Cardiac muscle cell (in vitro differentiated cells and primary cell): ENCODE data around the gene RBM20. TPM values are rescaled to one million over a fixed set of nuclear protein-coding genes. Genes with fewer than 3 reads are reported as not detected.

ENCODE experiments used
- DNase-seq, 2 donors: peaks; one replicate each; pipeline versions ENCODE4 v3.0.0 to v3.0.0-alpha.2; 2010 to 2017; ENCODE audit warnings: low read depth in 1 of 2, low spot score in 1 of 2
- H3K27ac ChIP-seq: fragments of 200-600 bp; sonication (generic); 2 replicates; pipeline ENCODE4 v1.5.1; 2016
- H3K27me3 ChIP-seq: fragments of 200-600 bp; sonication (generic); 2 replicates; pipeline ENCODE4 v1.6.0; 2016; ENCODE audit warnings: control low read depth
- H3K36me3 ChIP-seq: fragments of 200-600 bp; sonication (generic); 2 replicates; pipeline ENCODE4 v1.5.1; 2016; ENCODE audit warnings: control low read depth
- H3K4me1 ChIP-seq: fragments of 200-600 bp; sonication (generic); 2 replicates; pipeline ENCODE4 v1.8.1; 2017; ENCODE audit warnings: low read depth, mild to moderate bottlenecking, mixed run types
- H3K4me3 ChIP-seq: fragments of 200-600 bp; sonication (generic); 2 replicates; pipeline ENCODE4 v1.5.1; 2016; ENCODE audit warnings: mild to moderate bottlenecking
- H3K9me3 ChIP-seq: fragments of 200-600 bp; sonication (generic); 2 replicates; pipeline ENCODE4 v1.5.1; 2017; ENCODE audit warnings: low read depth, mild to moderate bottlenecking, control low read depth
- CTCF ChIP-seq: IDR thresholded peaks from 2 replicates; pipeline ENCODE4 v1.5.1; 2012; ENCODE audit warnings: low read depth, mild to moderate bottlenecking, low read length
- polyA plus RNA-seq: library from polyadenylated mRNA; unstranded; fragments of >200 nt; fragmentation: Nextera tagmentation; extraction: Ambion mirVana; gene quantifications from 2 replicates; pipeline ENCODE4 v1.2.1, GENCODE V29; 2016
- total RNA-seq: library from RNA; depleted of rRNA; stranded (reverse); fragments of >200 nt; gene quantifications from 2 replicates; pipeline ENCODE4 v1.2.3, GENCODE V29; 2016

Gene RBM20
- total and polyA plus RNA-seq, 2 experiments from 2014 or later: 19.2 to 28.5 TPM

- peaks cover 27% of the 10 kb centered on the region for H3K4me1 ChIP-seq
- peak within 1 kb of the TSS; percentile 88 for H3K4me3 ChIP-seq
- TF ChIP-seq CTCF: no peak
- no peaks in the 10 kb centered on the region for H3K9me3 ChIP-seq
- H3K27me3 ChIP-seq: no peaks in the 10 kb centered on the region
- DNase-seq: peak; percentile 99
- peaks cover 4% of the 10 kb centered on the region for H3K36me3 ChIP-seq
- H3K27ac ChIP-seq: peak within 1 kb of the TSS; percentile 96
These were observed 227.4 kb downstream of the RBM20 start, which contains the start of gene PDCD4 for GRCh38 chr10:110871298-110872084. PDCD4 (plus strand) TSS chr10:110871928; CDS start chr10:110876028, 4,100 bp downstream.

GRCh38 chr10:110872145-110872983 is 228.2 kb downstream of the RBM20 start:
- Histone ChIP-seq H3K36me3 (peaks cover 9% of the 10 kb centered on the region), H3K27ac (peak overlapping the region; percentile 96), H3K9me3 (no peaks in the 10 kb centered on the region), H3K4me3 (peak overlapping the region; percentile 88), H3K27me3 (no peaks in the 10 kb centered on the region), H3K4me1 (peaks cover 27% of the 10 kb centered on the region)
- TF ChIP-seq CTCF: no peak
- peak; percentile 87 to 88 for DNase-seq

GRCh38 chr10:110872984-110873923 is 229.1 kb downstream of the RBM20 start:
- peak overlapping the region; percentile 96 for H3K27ac ChIP-seq
- DNase-seq: peak in 1 of 2 donors; percentile 12
- H3K4me3 ChIP-seq: peak overlapping the region; percentile 88

GRCh38 chr10:110873951-110874350 is 229.8 kb downstream of the RBM20 start:
- Histone ChIP-seq H3K27me3 (no peaks in the 10 kb centered on the region), H3K4me3 (peak overlapping the region; percentile 88), H3K27ac (peak overlapping the region; percentile 96), H3K4me1 (peaks cover 27% of the 10 kb centered on the region), H3K36me3 (peaks cover 14% of the 10 kb centered on the region), H3K9me3 (no peaks in the 10 kb centered on the region)
- no peak for DNase-seq
- TF ChIP-seq CTCF: no peak

More at GRCh38 chr10:110872984-110873923, 229.1 kb downstream of the RBM20 start:
- TF ChIP-seq CTCF: no peak
- H3K9me3 ChIP-seq: no peaks in the 10 kb centered on the region
- peaks cover 27% of the 10 kb centered on the region for H3K4me1 ChIP-seq
- H3K27me3 ChIP-seq: no peaks in the 10 kb centered on the region
- H3K36me3 ChIP-seq: peaks cover 14% of the 10 kb centered on the region

GRCh38 chr10:110876000-110876399 is 231.9 kb downstream of the RBM20 start:
- no peaks in the 10 kb centered on the region for H3K27me3 ChIP-seq
- DNase-seq: no peak
- H3K4me1 ChIP-seq: peaks cover 34% of the 10 kb centered on the region
- TF ChIP-seq CTCF: no peak
- H3K9me3 ChIP-seq: no peaks in the 10 kb centered on the region
- no peak overlapping the region for H3K4me3 ChIP-seq
- H3K36me3 ChIP-seq: peaks cover 15% of the 10 kb centered on the region
- no peak overlapping the region for H3K27ac ChIP-seq
